GM12864 (cell line): ENCODE measurements around the gene WWOX.
A peak's percentile ranks its signal among the peaks of the same experiment; 100 is the strongest.

ENCODE experiments used
- DNase-seq: peaks from one replicate; pipeline ENCODE4 v3.0.0-alpha.2; 2011; ENCODE audit warnings: low read depth
- H3K4me3 ChIP-seq: 2 replicates; pipeline ENCODE4 v1.5.1; 2011; ENCODE audit warnings: mild to moderate bottlenecking, low read depth, low read length, control low read depth
- CTCF ChIP-seq: IDR thresholded peaks from 2 replicates; pipeline ENCODE4 v1.5.1; 2011; ENCODE audit warnings: low read depth, mild to moderate bottlenecking, moderate library complexity, low read length, control low read depth, inconsistent platforms; ENCODE audit errors: missing control alignments

The WWOX gene

DNA sequence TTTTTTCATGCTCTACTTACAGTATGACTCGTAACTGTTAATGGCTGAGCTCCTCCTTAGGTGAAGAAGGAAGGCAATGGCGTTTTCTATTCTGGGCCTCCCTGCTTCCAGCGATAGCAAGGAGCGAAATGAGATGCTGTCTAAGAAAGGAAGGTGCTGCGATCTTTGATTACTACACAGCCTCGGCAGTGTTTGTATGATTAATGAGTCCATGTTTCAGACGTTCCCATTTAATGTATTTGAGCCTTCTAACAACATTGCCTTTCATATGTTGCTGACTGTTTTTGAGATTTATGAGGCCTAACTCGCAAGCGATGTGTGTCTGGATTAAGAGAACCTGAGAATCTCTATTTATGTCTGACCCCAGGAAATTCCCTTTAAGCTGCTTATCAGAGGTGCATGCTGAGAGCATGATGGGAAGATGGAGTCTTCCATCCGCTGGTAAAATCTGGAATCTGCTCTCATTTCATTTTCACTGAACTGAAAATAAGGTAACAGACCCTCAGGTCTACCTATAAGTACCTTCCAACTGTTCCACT is 403.4 kb downstream of the WWOX start:
- H3K4me3 ChIP-seq, result no peak overlapping the region
- no peak for DNase-seq
- no peak for TF ChIP-seq CTCF

GRCh38 chr16:78503602-78504001 is 404.1 kb downstream of the WWOX start:
- peak; percentile 7 for DNase-seq
- no peak overlapping the region for H3K4me3 ChIP-seq
- peak; percentile 61 for TF ChIP-seq CTCF

- TF ChIP-seq CTCF, result no peak
- DNase-seq, result no peak
- no peak overlapping the region for H3K4me3 ChIP-seq
Observed at GRCh38 chr16:78504401-78504851, 405.0 kb downstream of the WWOX start.

GRCh38 chr16:78505036-78505435 is 405.6 kb downstream of the WWOX start:
- TF ChIP-seq CTCF, result no peak
- no peak for DNase-seq
- H3K4me3 ChIP-seq, result no peak overlapping the region

- no peak for DNase-seq
- TF ChIP-seq CTCF, result no peak
- no peak overlapping the region for H3K4me3 ChIP-seq
Observed at GRCh38 chr16:78505544-78506366, 406.3 kb downstream of the WWOX start.

GRCh38 chr16:78506367-78507193 is 407.1 kb downstream of the WWOX start:
- DNase-seq, result no peak
- H3K4me3 ChIP-seq, result no peak overlapping the region
- TF ChIP-seq CTCF, result no peak
